C1 segment of cervical spinal cord (tissue), 14 donors: Measurements from ENCODE around the gene FSD2.
A peak's percentile ranks its signal among the peaks of the same experiment; 100 is the strongest.
"Not testable (repeated sequence)": the region's sequence is repeated elsewhere in the genome, so short reads cannot be mapped to it uniquely, and the experiment has no call there.

Experiments used
- DNase-seq, 14 donors: peaks; one replicate each; lab custom pipeline; 2025; lab: John Stamatoyannopoulos, UW

Gene FSD2

GRCh38 chr15:82798104-82798503, 7.8 kb downstream of the FSD2 start:
- no peak for DNase-seq

DNA sequence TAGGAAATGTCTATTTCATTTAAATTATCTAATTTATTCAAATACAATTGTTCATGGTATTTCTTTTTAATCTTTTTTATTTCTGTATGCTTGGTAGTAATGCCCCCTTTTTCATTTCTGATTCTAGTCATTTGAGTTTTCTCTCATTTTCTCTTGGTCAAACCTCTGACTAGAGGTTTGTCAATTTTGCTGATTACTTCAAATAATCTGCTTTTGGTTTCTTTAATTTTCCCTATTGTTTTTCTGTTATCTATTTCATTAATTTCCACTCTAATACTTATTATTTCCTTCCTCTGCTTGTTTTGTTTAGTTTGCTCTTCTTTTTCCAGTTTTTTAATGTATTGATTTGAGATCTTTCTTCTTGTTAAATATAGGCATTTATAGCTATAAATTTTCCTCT, 12.1 kb downstream of the FSD2 start:
- DNase-seq = no peak

DNA sequence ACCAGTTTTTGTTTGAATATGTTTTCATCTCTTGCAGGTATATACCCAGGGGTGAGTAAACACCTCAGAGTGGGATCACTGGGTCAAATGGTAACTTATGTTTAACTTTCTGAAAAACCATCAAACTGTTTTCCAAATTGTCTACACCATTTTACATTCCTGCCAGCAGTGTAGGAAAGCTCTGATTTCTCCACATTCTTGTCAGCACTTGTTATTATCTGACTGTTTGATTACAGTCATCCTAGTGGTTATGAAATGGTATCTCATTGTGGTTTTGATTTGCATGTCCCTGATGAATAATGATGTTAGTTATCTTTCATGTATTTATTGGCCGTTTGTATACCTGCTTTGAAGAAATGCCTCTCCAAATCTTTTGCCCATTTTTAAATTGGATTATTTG, 13.8 kb downstream of the FSD2 start:
- no peak for DNase-seq

DNA sequence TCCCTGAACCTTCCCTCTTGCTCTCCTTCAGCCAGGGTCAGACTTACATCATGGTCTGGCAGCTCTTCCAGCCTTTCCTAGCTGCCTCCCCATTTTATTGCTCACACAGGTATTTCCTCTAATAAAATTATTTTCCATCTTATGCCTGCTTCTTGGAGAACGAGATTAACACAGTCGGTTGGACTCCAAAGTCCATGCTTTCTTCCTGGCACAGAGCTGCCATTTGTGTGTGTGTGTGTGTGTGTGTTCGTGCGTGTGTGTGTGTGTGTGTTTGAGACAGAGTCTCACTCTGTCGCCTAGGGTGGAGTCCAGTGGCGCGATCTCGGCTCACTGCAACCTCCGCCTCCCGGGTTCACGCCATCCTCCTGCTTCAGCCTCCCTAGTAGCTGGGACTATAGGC, 15.5 kb downstream of the FSD2 start:
- no peak for DNase-seq

DNA sequence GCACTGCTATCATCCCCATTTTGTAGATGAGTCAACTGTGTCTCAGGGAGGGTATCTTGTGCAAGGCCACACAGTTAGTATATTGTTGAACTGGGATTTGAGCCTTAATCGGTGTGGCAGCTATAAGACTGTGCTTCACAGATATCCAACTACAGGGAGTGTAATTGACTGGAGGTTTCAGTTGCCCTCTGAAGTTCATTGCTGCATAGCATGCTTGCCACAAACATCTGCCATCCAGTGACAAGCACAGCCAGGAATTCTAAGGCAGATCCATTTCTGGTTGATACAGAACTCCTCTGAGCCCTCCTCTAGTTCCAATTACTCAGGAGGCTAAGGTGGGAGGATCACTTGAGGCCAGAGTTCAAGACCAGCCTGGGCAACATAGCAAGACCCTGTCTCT, 16.4 kb downstream of the FSD2 start:
- no peak for DNase-seq

DNA sequence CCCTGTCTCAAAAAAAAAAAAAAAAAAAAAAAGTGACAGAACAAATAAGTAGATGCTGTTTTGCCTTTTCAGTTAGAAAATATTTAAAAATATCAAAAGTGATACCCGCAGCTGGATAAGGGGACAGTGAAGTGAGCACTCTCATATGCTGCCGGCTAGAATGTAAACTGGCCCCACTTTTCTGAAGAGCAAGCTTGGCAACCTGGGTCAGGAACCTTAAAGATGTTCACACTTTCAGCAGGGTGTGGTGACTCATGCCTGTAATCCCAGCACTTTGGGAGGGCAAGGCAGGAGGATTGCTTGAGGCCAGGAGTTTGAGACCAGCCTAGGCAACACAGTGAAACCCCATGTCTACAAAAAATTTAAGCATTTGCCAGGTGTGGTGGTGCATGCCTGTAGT, 17.4 kb downstream of the FSD2 start:
- DNase-seq = no peak

- no peak for DNase-seq
Measured at GRCh38 chr15:82781349-82781748, 24.5 kb downstream of the FSD2 start.

GRCh38 chr15:82778755-82779154, 27.1 kb downstream of the FSD2 start:
- no peak for DNase-seq

- no peak for DNase-seq
Measured at GRCh38 chr15:82774496-82774895, 31.4 kb downstream of the FSD2 start.

DNA sequence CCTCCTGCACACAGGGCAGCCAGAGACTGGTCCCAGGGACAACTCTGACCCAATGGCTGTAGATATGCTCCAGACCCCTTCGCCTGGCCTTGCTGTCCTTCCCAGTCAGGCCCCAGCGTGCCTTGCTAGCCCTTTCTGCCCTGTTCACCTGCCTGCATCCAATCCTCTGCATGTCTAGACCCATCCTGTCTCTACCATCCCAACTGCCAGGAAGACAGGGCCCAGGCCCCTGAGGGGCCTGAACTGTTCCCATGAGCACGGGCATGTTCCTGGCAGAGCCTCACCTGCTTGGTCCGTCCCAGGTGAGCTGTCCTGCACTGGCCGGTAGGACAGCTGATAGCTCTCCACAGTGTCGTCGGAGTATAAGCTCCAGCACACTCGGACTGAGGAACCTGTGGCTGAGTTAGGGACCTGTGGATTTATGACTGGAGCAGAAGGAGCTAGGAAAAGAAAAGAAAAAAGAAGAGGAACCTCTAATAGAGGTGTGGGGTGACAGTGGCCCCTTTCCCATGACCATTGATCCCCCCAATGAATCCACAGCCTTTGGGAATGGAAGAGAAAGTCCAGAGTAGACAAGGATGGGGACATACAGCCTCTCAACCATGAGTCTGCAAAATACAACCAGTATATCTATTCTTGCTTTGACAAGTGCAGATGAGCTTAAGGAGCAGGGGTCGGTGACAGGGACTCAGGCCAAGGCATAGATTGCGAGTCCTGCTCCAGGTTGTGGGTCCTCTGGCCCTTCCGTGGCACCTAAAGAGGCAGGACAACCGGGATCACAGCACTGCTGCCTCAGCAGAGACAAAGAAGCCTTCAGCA, 33.9 kb downstream of the FSD2 start:
- DNase-seq = no peak

DNA sequence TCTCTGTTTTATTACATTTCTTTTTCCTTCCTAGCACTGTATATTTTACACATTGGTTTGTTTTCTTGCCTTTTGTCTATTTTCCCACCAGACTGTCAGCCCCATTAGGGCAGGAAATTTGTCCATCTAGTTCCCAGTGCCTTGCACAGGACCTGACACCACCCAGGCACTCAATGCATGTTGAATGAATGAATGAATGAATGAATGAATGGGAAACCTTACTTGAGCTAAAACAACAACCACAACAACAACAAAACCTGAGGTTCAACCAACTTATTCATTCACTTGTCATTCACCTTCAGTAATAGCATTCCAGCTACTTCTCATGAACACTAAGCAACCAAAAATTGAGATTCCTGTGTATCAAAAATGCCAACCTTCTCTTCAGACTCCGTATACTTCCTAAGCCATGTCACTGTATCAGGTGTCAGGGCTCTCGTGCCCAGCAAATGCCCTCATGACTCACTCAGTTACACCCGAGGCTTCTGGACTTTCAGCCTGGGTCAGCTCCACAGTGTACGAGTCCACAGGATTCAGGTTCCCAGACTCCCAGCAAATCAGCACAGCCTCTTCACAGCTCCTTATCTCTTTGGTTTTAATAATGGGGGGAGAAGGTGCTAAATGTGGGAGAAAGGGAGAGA, 37.3 kb downstream of the FSD2 start:
- DNase-seq = no peak

- no peak for DNase-seq
Measured at GRCh38 chr15:82767163-82767829, 38.6 kb downstream of the FSD2 start.

GRCh38 chr15:82766201-82766600, 39.7 kb downstream of the FSD2 start:
- DNase-seq = not testable (repeated sequence)

DNA sequence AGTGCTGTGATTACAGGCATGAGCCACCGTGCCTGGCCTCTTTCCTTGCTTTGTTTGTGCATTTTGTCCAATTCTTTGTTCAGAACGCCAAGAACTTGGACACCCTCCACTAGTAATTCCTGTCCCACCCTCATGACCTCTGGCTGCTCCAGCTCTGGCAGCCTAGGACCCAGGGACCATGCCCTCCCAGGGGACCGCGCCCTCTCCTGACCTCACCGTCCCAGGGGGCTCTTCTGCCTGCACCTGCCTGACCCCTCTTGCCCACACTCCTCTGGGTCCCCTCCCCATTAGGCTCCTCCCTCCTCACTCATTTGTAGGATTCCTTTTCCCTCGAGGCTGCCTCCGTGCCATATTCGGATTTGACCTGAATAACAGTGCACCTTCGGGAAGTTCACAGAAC, 41.1 kb downstream of the FSD2 start:
- DNase-seq = no peak

DNA sequence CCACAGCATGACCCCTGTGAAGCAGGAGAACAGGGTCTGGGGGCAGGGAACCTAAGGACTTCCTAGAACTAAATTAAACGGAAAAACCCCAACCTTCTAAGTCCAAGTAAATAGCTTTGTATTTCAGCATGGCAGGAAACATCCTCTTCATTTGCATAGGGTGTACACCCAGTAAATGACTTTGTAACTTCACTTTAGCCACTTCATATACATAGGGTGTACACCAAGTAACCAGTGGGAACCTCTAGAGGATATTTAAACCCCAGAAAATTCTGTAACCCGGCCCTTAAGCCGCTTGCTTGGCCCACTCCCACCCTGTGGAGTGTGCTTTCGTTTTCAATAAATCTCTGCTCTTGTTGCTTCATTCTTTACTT, 41.8 kb downstream of the FSD2 start:
- DNase-seq = no peak

GRCh38 chr15:82763361-82764116, 42.3 kb downstream of the FSD2 start:
- DNase-seq = no peak

DNA sequence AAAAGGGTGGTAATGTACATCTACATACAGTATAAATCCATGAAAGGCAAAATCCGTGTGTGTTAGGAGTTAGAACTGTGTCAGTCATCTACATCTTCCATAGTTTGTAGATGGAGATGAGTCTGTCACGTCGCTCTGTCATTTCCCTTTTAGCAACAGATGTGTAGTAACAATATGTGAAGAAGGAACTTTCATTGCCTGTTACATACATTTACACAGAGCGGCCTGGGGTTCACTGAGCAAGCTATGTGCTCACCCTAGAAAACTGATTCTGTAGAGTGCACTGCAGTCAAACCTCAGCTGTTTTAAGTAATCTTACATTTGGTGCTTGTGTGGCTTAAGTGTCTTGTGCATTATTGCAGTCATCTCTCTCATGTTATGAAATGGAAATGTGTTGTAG, 54.6 kb downstream of the FSD2 start:
- no peak for DNase-seq

DNA sequence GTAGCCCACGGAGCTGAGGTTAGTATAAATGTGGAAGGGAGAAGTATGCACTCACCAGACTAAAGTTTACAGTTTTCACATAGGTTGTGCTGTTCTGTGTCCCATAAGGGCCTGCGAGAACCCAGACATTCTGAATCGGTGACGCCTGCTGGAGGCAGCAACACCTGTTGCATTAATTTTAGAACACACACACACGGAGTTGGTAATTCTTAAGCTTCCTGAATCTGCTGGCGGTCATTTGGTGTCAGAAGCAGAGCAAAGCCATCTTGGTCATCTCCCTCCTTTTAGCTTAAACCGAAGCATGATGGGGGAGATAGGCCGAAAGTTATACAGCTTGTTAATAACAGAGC, 55.1 kb downstream of the FSD2 start:
- peak in 1 of 14 donors; percentile 29 for DNase-seq

GRCh38 chr15:82749951-82750830, 55.7 kb downstream of the FSD2 start:
- DNase-seq = peak; percentile 44 to 95 (median 90)

GRCh38 chr15:82748315-82748714, 57.6 kb downstream of the FSD2 start:
- no peak for DNase-seq

- no peak for DNase-seq
Measured at GRCh38 chr15:82743810-82744209, 62.1 kb downstream of the FSD2 start.
